T-helper 2 cell (primary cell): ENCODE data around the gene APOLD1.
"Not testable (repeated sequence)": the region's sequence is repeated elsewhere in the genome, so short reads cannot be mapped to it uniquely, and the experiment has no call there.

Experiments
- DNase-seq, 5 experiments: peaks; one replicate each; pipeline versions ENCODE4 v3.0.0 to v3.0.0-alpha.2; 2012 to 2022

Gene APOLD1

DNA sequence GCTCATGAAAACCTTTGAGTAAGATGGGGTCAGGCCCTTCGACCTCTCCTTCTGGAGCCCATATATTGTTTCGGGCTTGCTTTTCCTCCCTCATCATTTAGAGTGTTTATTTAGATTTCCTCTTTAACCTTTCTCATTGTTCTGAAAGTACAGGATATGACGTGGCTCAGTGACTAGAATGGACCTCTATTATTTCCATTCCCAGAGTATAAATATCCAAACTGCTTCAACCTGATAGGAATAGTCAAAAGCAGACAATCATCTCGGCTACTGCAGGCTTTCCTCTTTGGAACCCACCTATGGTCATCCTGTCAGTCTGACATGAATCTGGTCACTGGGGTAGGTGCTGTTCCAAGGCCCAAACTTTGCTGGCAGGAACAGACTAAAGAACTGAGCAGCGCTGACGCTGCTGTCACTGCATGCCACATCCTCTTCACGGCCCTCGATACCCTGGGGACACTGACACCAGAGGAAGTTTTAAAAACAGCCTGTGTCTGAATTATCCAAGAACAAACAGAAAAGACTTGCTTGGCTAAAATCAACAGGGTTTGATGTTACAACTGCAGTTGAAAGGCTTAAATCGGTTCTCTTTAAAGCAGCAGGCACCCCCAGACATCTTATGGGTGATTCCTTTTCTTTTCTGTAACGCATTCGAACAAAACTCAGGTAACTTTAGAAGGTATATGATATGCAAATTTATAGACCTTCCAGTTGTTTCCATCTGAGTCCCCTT, 22.7 kb downstream of the APOLD1 start:
- peak in 3 of 5 experiments; percentile 38 to 90 (median 64) for DNase-seq

DNA sequence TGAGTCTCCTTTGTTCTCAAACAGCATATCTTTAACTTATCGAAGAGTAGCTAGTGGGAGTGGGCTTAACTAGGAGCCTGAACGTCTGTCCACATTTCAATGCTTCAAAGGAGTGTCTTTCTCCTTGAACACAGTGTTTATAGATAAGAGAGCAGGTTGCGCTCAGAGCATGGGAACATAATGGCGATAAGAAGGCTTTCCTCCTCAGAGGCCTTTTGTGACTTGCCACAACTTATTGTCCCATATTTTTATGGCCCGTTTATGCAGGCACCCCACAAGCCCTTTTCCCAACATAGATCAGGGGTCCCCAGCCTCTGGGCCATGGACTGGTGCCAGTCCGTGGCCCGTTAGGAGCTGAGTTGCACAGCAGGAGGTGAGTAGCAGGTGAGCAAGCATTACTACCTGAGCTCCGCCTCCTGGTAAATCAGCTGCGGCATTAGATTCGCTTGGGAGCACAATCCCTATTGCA, 25.1 kb downstream of the APOLD1 start:
- DNase-seq: no peak

DNA sequence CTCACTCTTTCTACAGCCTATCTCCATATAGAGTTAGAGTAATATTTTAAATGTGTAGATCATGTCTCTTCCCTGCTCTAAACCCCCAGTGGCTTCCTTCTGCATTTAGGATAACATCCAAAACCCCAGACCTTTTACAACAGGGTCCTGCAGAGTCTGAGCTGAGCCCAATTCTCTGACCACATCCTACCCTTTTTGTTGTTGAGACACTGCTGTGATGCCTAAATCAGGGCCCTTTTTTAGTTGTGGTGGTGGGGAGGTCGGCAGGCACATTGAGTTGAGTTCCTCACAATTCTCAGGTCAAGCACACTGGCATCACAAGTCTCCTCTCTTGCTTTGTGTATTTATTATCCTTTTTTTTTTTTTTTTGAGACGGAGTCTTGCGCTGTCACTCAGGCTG, 25.9 kb downstream of the APOLD1 start:
- DNase-seq: no peak

DNA sequence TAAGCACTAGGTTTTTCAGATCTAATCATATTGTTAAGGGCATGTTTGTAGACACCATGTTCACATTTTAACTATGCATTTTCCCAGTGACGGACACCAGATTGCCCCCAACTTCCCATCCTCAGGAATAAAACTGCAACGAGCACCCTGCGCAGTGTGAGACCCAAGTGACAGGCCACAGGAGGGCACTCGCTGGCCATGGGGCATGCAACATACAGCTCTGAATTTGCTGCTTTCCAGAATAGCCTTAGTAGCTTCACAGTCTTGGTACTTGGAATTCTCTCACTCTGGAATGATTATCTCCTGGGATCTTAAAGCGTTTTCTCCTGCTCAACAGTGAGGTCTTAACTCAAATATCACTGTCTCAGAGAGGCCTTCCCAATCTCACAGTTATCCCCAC, 26.7 kb downstream of the APOLD1 start:
- DNase-seq: no peak

GRCh38 chr12:12812618-12813119, 27.2 kb downstream of the APOLD1 start:
- DNase-seq: no peak

- peak; percentile 90 to 98 (median 94) for DNase-seq
Observed at GRCh38 chr12:12813120-12814101, 28.0 kb downstream of the APOLD1 start, which contains the start of gene DDX47. TSS of gene DDX47 (plus strand) at chr12:12813346. CDS start at chr12:12813368, 22 bp downstream.

DNA sequence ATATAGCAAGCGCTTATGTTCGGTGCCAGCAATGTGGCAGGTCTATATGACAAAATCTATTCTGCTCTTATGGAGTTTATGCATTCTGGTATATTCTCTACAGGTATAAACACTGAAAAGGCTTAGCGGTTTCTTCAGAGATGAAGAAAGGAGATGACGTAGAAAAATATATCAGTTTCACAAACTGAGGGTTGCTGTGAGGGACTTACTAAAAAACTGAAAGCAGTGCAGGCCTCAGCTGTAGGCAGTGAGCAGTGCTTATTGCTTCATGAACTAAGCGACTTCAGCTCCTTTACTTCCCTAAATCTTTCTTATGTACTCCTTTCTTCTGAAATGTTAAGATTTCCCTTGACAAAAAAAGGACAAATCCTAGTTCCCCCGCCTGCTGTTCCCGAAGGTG, 32.2 kb downstream of the APOLD1 start:
- peak in 1 of 5 experiments; percentile 23 for DNase-seq

- DNase-seq: no peak
Observed at GRCh38 chr12:12818701-12819100, 33.2 kb downstream of the APOLD1 start.

GRCh38 chr12:12819221-12819620, 33.8 kb downstream of the APOLD1 start:
- DNase-seq: no peak

DNA sequence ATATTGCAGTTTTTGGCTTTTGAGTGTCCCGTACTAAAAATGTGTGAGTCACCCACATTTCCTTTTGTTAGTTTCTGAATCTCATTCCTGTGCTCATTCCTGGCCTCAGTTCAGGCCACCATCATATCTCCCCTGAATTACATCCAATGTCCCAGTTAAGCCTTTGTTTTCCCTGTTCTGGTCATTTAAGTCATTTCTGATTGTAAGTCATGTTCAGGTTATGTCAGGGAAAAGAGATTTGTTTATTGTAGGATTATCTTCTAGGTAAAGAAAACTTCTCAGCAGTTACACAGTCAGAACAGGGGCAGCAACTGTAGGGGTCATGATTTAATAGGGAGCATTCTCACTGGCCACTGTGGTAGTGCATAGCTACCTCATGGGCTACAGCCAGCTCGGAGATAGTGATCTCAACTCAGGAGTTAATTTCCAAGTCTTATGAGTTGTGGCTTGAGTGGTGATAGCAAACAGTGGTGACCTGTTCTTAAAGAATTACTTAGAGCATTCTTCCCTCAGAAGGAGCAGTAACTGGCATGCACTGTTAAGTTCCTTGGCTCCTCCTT, 34.4 kb downstream of the APOLD1 start:
- DNase-seq: no peak

DNA sequence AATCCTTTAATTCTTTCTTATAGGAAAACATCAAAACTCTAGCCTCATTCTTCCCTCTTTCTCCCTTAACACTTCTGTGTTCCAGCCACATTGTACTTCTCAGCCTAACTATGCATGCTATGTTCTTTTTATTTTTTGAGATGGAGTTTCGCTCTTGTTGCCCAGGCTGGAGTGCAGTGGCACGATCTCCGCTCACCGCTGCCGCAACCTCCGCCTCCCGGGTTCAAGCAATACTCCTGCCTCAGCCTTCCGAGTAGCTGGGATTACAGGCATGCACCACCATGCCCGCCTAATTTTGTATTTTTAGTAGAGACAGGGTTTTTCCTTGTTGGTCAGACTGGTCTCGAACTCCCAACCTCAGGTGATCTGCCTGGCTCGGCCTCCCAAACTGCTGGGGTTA, 34.9 kb downstream of the APOLD1 start:
- not testable (repeated sequence) for DNase-seq

- no peak for DNase-seq
Observed at GRCh38 chr12:12821975-12822374, 36.5 kb downstream of the APOLD1 start.

DNA sequence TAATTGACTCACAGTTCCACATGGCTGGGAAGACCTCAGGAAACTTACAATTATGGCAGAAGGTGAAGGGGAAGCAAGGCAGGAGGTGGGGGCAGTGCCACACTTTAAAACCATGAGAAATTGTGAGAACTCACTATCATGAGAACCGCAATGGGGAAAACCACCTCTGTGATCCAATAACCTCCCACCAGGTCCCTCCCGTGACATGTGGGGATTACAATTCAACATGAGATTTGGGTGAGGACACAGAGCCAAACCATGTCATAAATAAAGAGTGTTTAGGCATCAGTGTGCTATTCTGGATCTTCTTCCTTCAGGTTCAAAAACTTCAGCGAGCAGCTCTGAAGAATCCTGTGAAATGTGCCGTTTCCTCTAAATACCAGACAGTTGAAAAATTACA, 37.4 kb downstream of the APOLD1 start:
- DNase-seq: no peak

DNA sequence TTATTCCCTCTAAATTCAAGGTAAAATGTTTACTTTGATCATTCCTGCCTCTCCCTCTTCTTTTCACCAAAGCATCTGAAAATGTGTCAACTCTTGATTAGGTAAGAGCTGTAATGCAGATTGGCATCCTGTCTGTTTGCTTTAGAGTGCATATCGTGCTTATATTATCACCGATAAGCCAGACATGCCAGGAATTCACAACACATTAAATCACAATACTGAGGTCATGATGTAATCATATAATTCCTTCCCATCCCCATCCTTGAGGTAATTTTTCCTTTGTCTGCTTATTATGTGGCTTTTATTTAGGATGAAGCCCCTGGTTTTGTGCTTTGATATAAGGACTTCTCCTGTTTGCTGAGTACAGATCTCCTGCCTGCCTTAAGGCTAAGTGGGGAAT, 37.8 kb downstream of the APOLD1 start:
- DNase-seq: no peak

GRCh38 chr12:12823811-12824210, 38.4 kb downstream of the APOLD1 start:
- no peak for DNase-seq

DNA sequence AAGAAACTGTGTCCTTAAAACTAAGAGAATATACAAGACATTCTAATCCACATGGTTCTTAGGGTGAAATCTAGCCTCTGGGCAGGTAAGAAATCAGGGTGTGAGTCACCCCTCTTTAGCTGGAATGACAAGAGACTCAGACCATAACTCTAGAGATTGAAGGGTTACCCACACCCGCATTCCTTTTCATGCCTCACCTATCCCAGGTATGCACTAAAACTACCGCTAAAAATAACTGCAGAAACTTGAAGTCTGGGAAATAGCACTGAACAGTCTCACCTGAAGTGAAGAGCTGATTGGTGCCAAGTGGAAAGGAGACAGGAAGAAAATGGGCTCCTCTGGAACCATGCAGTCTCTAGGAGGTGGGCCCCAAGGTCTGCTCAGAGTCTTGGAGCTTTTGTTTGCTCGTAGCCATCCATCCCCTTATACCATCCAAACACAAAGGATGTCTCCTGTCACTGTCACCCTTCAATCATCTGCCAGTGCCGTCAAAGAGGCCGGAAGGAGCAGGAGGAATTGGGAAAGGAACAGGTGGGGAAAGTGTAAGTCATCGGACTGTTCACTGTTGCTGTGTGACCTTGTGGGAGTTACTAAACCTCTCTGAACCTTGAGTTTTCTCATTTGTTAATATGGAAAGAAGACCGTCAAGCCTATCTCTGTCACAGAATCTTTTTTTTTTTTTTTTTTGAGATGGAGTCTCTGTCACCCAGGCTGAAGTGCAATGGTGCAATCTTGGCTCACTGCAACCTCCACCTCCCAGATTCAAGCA, 50.1 kb downstream of the APOLD1 start:
- DNase-seq: no peak

DNA sequence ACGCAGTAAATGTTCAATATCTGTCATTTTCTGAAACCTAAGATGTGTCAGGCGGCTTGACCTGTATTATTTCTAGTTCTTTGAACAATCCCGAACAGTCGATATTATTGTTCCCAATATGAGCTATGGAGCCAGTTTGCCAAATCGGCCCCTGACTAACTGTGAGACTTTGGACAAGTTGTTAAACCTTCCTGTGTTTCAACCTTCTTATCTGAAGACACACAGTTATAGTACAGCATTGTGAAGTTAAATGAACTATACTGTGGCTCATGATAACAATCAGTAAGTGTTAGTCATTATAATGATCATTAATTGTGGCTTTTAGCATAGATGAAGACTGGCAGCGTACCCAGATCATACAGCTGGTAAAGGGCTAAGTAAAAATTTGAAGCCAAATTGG, 51.1 kb downstream of the APOLD1 start:
- no peak for DNase-seq

DNA sequence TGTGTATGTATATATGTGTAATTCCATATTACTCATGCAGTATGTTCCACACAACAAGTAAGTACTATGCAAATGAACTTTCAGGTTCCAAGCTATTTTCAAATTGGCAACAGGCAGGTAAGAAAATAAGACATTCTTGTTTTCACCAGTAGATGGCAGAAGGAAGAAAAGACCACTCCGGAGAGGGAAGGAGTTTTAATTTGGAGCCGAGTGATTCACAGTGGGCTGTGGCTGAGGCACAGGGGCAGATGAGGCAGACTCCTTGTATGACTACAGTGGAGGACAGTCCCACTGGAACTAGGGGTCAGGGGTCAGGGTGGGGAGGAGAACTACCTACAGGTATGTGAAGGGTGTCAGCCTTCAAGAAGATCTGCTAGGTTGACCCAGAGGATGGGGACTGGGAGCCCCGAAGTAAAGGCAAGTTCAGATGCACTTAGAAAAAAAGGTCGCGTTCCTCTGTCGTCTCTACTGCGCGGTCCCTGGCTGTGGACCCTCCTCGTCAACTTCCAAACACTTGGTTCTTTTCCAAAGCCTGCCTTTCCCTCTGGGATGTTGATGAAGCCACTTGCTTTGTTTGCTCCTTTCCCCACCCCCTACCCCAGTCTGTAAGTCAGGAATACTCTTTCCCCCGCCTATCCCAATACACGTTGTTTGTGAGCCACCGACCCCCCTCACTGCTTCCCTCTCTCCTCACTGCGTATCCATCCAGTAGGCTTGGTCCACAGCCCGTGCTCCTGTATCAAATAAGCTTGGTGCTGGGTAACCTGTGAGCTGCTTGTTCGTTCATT, 51.8 kb downstream of the APOLD1 start:
- peak in 2 of 5 experiments; percentile 21 to 70 for DNase-seq

- DNase-seq: no peak
Observed at GRCh38 chr12:12837813-12838153, 52.3 kb downstream of the APOLD1 start.

DNA sequence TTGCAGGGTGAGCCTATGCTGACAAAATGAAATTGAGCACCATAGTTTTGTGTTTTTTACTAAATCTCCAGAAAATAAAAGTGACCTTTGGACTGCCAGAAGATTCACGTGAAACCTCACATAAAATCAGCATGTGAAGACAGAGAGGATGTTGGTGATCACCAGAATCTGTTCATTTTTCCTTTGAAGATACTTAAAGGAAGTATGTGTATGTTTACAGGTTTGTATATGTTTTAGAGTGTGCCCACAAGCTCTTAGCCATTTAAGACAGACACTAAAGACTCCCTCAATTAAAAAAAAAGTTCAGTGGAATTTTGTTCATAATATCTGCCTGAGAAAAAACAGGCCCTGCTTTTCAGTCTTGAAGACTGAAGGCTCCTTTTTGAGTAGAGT, 53.5 kb downstream of the APOLD1 start:
- DNase-seq: peak in 1 of 5 experiments; percentile 57

DNA sequence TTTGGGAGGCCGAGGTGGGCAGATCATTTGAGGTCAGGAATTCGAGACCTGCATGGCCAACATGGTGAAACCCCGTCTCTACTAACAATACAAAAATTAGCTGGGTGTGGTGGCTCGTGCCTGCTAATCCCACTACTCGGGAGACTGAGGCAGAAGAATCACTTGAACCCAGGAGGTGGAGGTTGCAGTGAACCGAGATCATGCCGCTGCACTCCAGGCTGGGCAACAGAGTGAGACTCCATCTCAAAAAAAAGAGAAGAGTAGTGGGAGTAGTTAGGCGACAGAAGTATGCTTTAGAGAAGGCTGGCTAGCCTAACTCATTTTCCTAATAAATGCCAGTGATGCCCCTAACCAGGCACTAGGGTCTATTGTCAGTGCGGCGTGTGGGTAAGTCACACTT, 54.0 kb downstream of the APOLD1 start:
- not testable (repeated sequence) for DNase-seq
